HK-2 (cell line): ENCODE data around the gene SPOCK3.

Experiments used
- DNase-seq: peaks from one replicate; pipeline ENCODE4 v3.0.0-alpha.2; 2018; ENCODE audit not compliant: unreplicated experiment

Gene SPOCK3

GRCh38 chr4:167176723-167177367, 57.4 kb downstream of the SPOCK3 start:
- DNase-seq, result no peak

GRCh38 chr4:167171928-167172327, 62.4 kb downstream of the SPOCK3 start:
- DNase-seq, result no peak

GRCh38 chr4:167168611-167169010, 65.7 kb downstream of the SPOCK3 start:
- no peak for DNase-seq

GRCh38 chr4:167150587-167150986, 83.7 kb downstream of the SPOCK3 start:
- DNase-seq, result no peak

GRCh38 chr4:167144605-167145004, 89.7 kb downstream of the SPOCK3 start:
- DNase-seq, result no peak

GRCh38 chr4:167143018-167143417, 91.3 kb downstream of the SPOCK3 start:
- no peak for DNase-seq

GRCh38 chr4:167136270-167136669, 98.0 kb downstream of the SPOCK3 start:
- DNase-seq, result no peak

GRCh38 chr4:167129146-167129545, 105.1 kb downstream of the SPOCK3 start:
- no peak for DNase-seq

- DNase-seq, result no peak
These were observed 114.9 kb downstream of the SPOCK3 start for GRCh38 chr4:167119392-167119791.

- no peak for DNase-seq
These were observed 117.0 kb downstream of the SPOCK3 start for GRCh38 chr4:167117273-167117672.

- DNase-seq, result no peak
These were observed 119.8 kb downstream of the SPOCK3 start for GRCh38 chr4:167114416-167114971.

- peak; percentile 33 for DNase-seq
These were observed 122.7 kb downstream of the SPOCK3 start for GRCh38 chr4:167111622-167112021.

- DNase-seq, result no peak
These were observed 123.2 kb downstream of the SPOCK3 start for GRCh38 chr4:167111092-167111491.

- no peak for DNase-seq
These were observed 124.4 kb downstream of the SPOCK3 start for GRCh38 chr4:167109859-167110258.

- no peak for DNase-seq
These were observed 128.4 kb downstream of the SPOCK3 start for GRCh38 chr4:167105857-167106256.

- DNase-seq, result no peak
These were observed 131.8 kb downstream of the SPOCK3 start for GRCh38 chr4:167102475-167102874.

- no peak for DNase-seq
These were observed 133.3 kb downstream of the SPOCK3 start for GRCh38 chr4:167101035-167101434.

GRCh38 chr4:167100120-167100519, 134.2 kb downstream of the SPOCK3 start:
- no peak for DNase-seq

GRCh38 chr4:167088115-167088514, 146.2 kb downstream of the SPOCK3 start:
- DNase-seq, result no peak

GRCh38 chr4:167084321-167084720, 150.0 kb downstream of the SPOCK3 start:
- no peak for DNase-seq

GRCh38 chr4:167079762-167080161, 154.5 kb downstream of the SPOCK3 start:
- DNase-seq, result no peak

- no peak for DNase-seq
These were observed 181.6 kb downstream of the SPOCK3 start for GRCh38 chr4:167052631-167053091.

GRCh38 chr4:167049257-167049656, 185.0 kb downstream of the SPOCK3 start:
- DNase-seq, result no peak

- DNase-seq, result no peak
These were observed 192.8 kb downstream of the SPOCK3 start for GRCh38 chr4:167041524-167041923.
